ENCODE results near the gene LRRC63. TPM values are rescaled to one million over a fixed set of nuclear protein-coding genes. Genes with fewer than 3 reads are reported as not detected.

LRRC63 gene
- total and polyA plus RNA-seq, 9 of the 15 experiments (the other 6 are each of a cell fraction or from before 2014, with no cell fraction given) = 0.07 to 0.41 (median 0.24) TPM; not detected in 1

DNA sequence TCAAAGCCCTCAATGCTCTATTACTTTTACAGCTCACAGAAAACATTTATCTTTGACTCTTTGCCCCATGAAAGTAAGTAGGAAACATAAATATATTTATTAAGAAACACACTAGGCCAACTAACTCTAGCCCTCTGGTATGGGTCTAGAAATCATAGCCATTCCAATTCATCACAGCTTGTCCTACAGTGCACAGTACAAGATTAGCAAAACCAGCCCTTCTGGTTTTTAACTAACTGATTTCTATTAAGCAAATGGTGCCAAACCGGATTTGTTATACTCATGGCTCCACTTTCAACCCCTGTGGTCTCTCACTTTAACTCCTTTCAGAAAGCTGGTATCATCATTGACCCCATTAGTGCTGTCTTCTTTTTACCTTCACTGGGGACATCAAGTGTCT is 5.6 kb upstream of the LRRC63 start (continued):
- TF ChIP-seq ILK (tag; IDR thresholded peaks at IDR 0.05; ENCODE audit: borderline replicate concordance, low read depth) (no peak), ETV6 (IDR thresholded peaks at IDR 0.05; ENCODE audit: borderline replicate concordance in 1 of 2, low read depth in 2 of 2, low read length in 1 of 2) (no peak), ETV6 (CRISPR knock-in tag; IDR thresholded peaks at IDR 0.05; ENCODE audit: borderline replicate concordance) (no peak), ZNF282 (CRISPR knock-in tag; IDR thresholded peaks at IDR 0.05) (no peak), ZNF75A (CRISPR knock-in tag; IDR thresholded peaks at IDR 0.05) (no peak), TEAD1 (CRISPR knock-in tag; IDR thresholded peaks at IDR 0.05) (no peak), SREBF1 (IDR thresholded peaks at IDR 0.05; ENCODE audit: borderline replicate concordance, low read depth, low read length) (no peak), ZNF41 (CRISPR knock-in tag; conservative IDR thresholded peaks at IDR 0.05) (no peak), NEUROD1 (IDR thresholded peaks at IDR 0.05; ENCODE audit: borderline replicate concordance, low read depth, low read length, partially characterized antibody) (no peak), RAD51 (IDR thresholded peaks at IDR 0.05; ENCODE audit: borderline replicate concordance, low read depth) (no peak)

DNA sequence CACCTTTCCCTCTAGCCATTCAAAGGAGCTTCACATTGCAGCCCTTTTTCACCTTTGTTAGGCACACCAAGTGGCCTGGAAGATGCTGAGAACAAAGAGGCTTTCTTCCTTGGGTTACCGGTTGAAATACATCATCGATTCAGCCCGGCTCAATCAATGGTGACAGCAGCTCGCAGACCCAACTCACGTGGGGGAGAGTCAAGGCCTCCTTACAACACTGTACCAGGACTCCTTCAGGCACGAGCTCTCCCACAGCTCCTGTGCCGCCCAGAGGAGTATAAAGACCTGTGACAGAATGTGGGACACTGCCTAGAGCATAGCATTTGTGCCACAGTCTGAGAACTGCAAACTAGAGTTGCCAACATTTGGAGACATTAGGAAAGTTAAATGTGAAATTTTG is 3.9 kb upstream of the LRRC63 start:
- DNase-seq (ENCODE audit: extremely low read depth in 1 of 4, low spot score in 3 of 4) (no peak), ATAC-seq (no peak), FAIRE-seq (no peak)
- POLR2A ChIA-PET = no interaction called here
- H3K9me3 ChIP-seq (replicated peaks; ENCODE audit: control insufficient read depth, insufficient read depth, low read depth, low read length) = no peaks in the 10 kb centered on the region
- CTCF ChIA-PET (ENCODE audit: low intra/inter-chr PET ratio) = no interaction called here
- H4K20me1 ChIP-seq (replicated peaks; ENCODE audit: control insufficient read depth, insufficient read depth, low read length) = no peaks in the 10 kb centered on the region
- H3K27ac ChIP-seq (ENCODE audit: extremely low read depth, low read depth, low read length) = no peak overlapping the region
- no peaks in the 10 kb centered on the region for H3K79me2 ChIP-seq (ENCODE audit: control insufficient read depth, insufficient read depth, low read length)
- no peak overlapping the region for H3K4me3 ChIP-seq
- peaks cover 5 to 6% of the 10 kb centered on the region in 2 experiments; a peak in 3 of 5 replicates for H3K4me1 ChIP-seq (replicated peaks in 1 of 2; ENCODE audit: control insufficient read depth in 2 of 2, insufficient read depth in 2 of 2, low read length in 2 of 2)
- no TSS peak for BruUV-seq (replicated peaks)
- WGBS (ENCODE audit: insufficient coverage, low coverage, missing lambda C conversion rate) = 38% methylated on average over 2 of the region's 7 CpGs
- in situ Hi-C loops (cut with MboI) = no loop called here
- no peak overlapping the region for H3K9ac ChIP-seq (ENCODE audit: insufficient read depth in 1 of 2, low read depth in 2 of 2, low read length in 2 of 2)
- no peak overlapping the region for H2AFZ ChIP-seq (ENCODE audit: low read depth, low read length)
- H3K4me2 ChIP-seq (ENCODE audit: insufficient read depth, low read length) = no peak overlapping the region
- no peaks in the 10 kb centered on the region for H3K36me3 ChIP-seq (ENCODE audit: control insufficient read depth, insufficient read depth, low read length)
- no peaks in the 10 kb centered on the region for H3K9me1 ChIP-seq (ENCODE audit: control insufficient read depth, insufficient read depth, low read length)
- intact Hi-C loops (cut with micrococcal nuclease) = no loop called here
- no peaks in the 10 kb centered on the region for H3K27me3 ChIP-seq (ENCODE audit: control insufficient read depth in 2 of 2, insufficient read depth in 2 of 2, low read length in 2 of 2)
- TF ChIP-seq SUPT5H (IDR thresholded peaks at IDR 0.05) (no peak), MYNN (IDR thresholded peaks at IDR 0.05) (no peak), MYNN (CRISPR knock-in tag; IDR thresholded peaks at IDR 0.05) (no peak), GTF2A2 (tag; IDR thresholded peaks at IDR 0.05) (no peak), ETS2 (tag; IDR thresholded peaks at IDR 0.05; ENCODE audit: borderline replicate concordance, poor library complexity, severe bottlenecking) (no peak), GATAD2B (IDR thresholded peaks at IDR 0.05; ENCODE audit: borderline replicate concordance) (no peak), ADNP (tag; IDR thresholded peaks at IDR 0.05) (no peak), ZNF165 (CRISPR knock-in tag; IDR thresholded peaks at IDR 0.05; ENCODE audit: borderline replicate concordance) (no peak), FOXA3 (CRISPR knock-in tag; conservative IDR thresholded peaks at IDR 0.05 in 1 of 2, IDR thresholded peaks at IDR 0.05 in 1 of 2) (no peak), BRD4 (IDR thresholded peaks at IDR 0.05) (no peak)
- TF ChIP-seq, protein P1, sequence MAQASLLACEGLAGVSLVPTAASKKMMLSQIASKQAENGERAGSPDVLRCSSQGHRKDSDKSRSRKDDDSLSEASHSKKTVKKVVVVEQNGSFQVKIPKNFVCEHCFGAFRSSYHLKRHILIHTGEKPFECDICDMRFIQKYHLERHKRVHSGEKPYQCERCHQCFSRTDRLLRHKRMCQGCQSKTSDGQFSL (CRISPR knock-in tag; IDR thresholded peaks at IDR 0.05) = no peak
- TF ChIP-seq, protein P1 (tag; IDR thresholded peaks at IDR 0.05) = no peak
- TF ChIP-seq, protein P2, sequence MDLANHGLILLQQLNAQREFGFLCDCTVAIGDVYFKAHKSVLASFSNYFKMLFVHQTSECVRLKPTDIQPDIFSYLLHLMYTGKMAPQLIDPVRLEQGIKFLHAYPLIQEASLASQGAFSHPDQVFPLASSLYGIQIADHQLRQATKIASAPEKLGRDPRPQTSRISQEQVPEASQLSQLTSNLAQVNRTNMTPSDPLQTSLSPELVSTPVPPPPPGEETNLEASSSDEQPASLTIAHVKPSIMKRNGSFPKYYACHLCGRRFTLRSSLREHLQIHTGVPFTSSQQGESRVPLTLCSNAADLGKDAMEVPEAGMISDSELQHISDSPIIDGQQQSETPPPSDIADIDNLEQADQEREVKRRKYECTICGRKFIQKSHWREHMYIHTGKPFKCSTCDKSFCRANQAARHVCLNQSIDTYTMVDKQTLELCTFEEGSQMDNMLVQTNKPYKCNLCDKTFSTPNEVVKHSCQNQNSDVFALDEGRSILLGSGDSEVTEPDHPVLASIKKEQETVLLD (IDR thresholded peaks at IDR 0.05) = no peak

Measured in K562 (cell line).